Mesendoderm (in vitro differentiated cells): ENCODE measurements around the gene PLXND1.

ENCODE experiments used
- DNase-seq: peaks from one replicate; pipeline ENCODE4 v3.0.0; 2013
- H2AK5ac ChIP-seq: 2 replicates; pipeline ENCODE4 v1.6.1; 2013; ENCODE audit warnings: low read length, inconsistent platforms
- H2BK120ac ChIP-seq: 2 replicates; pipeline ENCODE4 v1.6.1; 2013; ENCODE audit warnings: low read depth, mild to moderate bottlenecking, low read length, moderate library complexity, mixed read lengths
- H2BK15ac ChIP-seq: replicated peaks from 2 replicates; pipeline ENCODE4 v1.6.1; 2013; ENCODE audit warnings: low read depth, mild to moderate bottlenecking, moderate library complexity
- H2BK5ac ChIP-seq: 2 replicates; pipeline ENCODE4 v1.6.1; 2013; ENCODE audit warnings: low read length, inconsistent platforms
- H3K18ac ChIP-seq: 2 replicates; pipeline ENCODE4 v1.6.1; 2013; ENCODE audit warnings: mild to moderate bottlenecking, low read length, mixed read lengths
- H3K23ac ChIP-seq: one replicate; pipeline ENCODE4 v1.6.1; 2013; ENCODE audit warnings: low read length
- H3K27ac ChIP-seq: 2 replicates; pipeline ENCODE4 v1.5.1; 2013; ENCODE audit warnings: low read depth, mild to moderate bottlenecking, inconsistent platforms, low read length, moderate library complexity
- H3K27me3 ChIP-seq: 2 replicates; pipeline ENCODE4 v1.6.1; 2013; ENCODE audit warnings: low read length, control low read depth, mild to moderate bottlenecking, inconsistent platforms; ENCODE audit not compliant: insufficient read depth, poor library complexity
- H3K36me3 ChIP-seq: 2 replicates; pipeline ENCODE4 v1.6.1; 2013; ENCODE audit warnings: low read length, inconsistent platforms; ENCODE audit not compliant: control insufficient read depth, insufficient read depth
- H3K4ac ChIP-seq: one replicate; pipeline ENCODE4 v1.6.1; 2013; ENCODE audit warnings: low read depth, mild to moderate bottlenecking, low read length, moderate library complexity
- H3K4me1 ChIP-seq: 2 replicates; pipeline ENCODE4 v1.6.1; 2013; ENCODE audit warnings: low read depth, low read length, inconsistent platforms; ENCODE audit not compliant: control insufficient read depth
- H3K4me2 ChIP-seq: 2 replicates; pipeline ENCODE4 v1.6.1; 2013; ENCODE audit warnings: low read length
- H3K4me3 ChIP-seq: 2 replicates; pipeline ENCODE4 v1.5.1; 2013; ENCODE audit warnings: mild to moderate bottlenecking, low read length
- H3K56ac ChIP-seq: one replicate; pipeline ENCODE4 v1.6.1; 2013; ENCODE audit warnings: low read length
- H3K79me1 ChIP-seq: 2 replicates; pipeline ENCODE4 v1.6.1; 2013; ENCODE audit warnings: low read length, inconsistent platforms
- H3K79me2 ChIP-seq: 2 replicates; pipeline ENCODE4 v1.6.1; 2013; ENCODE audit warnings: mild to moderate bottlenecking, low read length; ENCODE audit not compliant: control insufficient read depth, insufficient read depth
- H3K9ac ChIP-seq: 2 replicates; pipeline ENCODE4 v1.6.1; 2013; ENCODE audit warnings: low read length, inconsistent platforms
- H4K5ac ChIP-seq: one replicate; pipeline ENCODE4 v1.6.1; 2013; ENCODE audit warnings: low read length
- H4K8ac ChIP-seq: one replicate; pipeline ENCODE4 v1.6.1; 2013; ENCODE audit warnings: low read depth, mild to moderate bottlenecking, control low read depth, low read length, moderate library complexity
- WGBS: extraction: QIAGEN DNeasy Blood & Tissue Kit; methylation state at CpG from one replicate; pipeline ENCODE4 v1.1.7; 2013; ENCODE audit warnings: low lambda C conversion rate, missing lambda C conversion rate; ENCODE audit not compliant: insufficient coverage; ENCODE audit errors: extremely low coverage; 5-methylcytosine and 5-hydroxymethylcytosine counted together

PLXND1 gene

DNA sequence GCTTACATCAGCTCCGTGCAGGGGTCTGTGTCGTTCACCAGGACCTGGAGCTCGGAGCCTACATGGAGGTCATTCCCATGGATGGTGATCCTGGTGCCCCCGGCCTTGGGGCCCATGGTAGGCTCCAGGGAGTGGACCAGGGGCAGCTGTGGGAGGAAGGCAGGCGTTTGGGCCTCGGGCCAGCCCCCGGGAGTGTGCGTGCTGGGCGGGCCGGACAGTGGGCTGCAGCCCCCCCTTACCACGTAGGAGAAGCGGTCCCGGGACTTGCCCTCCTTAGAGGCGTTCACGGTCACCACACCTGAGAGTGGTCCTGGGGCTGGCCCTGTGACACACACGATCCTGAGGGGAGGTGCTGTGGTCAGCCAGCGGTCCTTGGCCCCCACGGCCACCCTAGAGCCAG, 33.9 kb downstream of the PLXND1 start:
- Histone ChIP-seq H4K5ac (no peak overlapping the region), H3K27ac (no peak overlapping the region), H2BK120ac (no peak overlapping the region), H3K56ac (no peak overlapping the region), H3K4me3 (no peak overlapping the region), H3K36me3 (peaks cover 8% of the 10 kb centered on the region), H3K23ac (no peak overlapping the region), H3K4me2 (no peak overlapping the region), H3K4ac (no peak overlapping the region), H3K18ac (no peak overlapping the region), H3K79me2 (no peaks in the 10 kb centered on the region), H3K4me1 (no peaks in the 10 kb centered on the region), H2AK5ac (no peak overlapping the region), H3K27me3 (no peaks in the 10 kb centered on the region), H2BK15ac (no peak overlapping the region), H3K79me1 (no peaks in the 10 kb centered on the region), H4K8ac (no peak overlapping the region), H2BK5ac (no peak overlapping the region), H3K9ac (no peak overlapping the region)
- no CpG with 5 or more reads among the region's 18 CpGs for WGBS
- no peak for DNase-seq

DNA sequence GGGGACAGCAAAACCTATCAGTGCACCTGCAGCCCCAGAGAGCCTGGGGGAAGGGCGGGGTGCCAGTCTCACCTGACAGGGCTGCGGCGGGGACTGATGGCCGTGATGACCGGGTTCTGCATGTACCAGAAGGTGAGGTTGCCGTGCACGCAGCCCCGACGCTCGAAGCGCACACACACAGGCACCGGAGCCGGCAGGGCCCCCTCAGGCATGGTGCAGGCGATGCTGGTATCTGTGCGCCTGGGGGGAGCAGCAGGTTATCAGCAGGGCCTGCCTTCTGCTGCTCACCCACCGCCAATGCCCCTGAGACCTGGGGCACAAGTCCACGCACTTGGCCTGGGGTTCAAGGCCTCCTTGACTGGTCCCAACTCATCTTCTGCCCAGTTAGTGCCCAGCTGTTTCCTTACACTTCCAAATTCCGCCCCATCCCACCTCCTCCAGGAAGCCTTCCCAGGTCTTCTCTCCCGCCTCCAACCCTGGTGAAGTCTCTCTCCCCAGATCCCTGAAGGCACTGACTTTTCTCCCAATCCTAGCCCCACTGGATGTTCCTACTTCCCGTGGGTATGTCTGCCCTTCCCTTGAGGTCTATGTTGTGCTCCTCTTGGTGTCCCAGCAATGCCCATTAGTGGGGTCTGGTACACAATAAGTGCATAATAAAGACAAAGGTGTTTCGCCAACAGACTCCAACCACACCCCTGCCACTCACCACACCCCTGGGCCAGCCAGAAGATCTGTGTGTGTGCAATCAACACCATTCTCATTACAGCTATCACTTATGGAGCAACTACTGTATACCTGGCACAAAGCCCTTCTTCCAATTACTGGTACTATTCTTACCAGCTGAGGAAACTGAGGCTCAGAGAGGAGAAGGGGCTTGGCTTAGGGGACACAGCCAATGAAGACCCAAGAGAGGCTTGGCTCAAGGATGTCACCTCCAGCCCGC, 34.6 kb downstream of the PLXND1 start:
- WGBS = no CpG with 5 or more reads among the region's 22 CpGs
- no peaks in the 10 kb centered on the region for H3K79me2 ChIP-seq

DNA sequence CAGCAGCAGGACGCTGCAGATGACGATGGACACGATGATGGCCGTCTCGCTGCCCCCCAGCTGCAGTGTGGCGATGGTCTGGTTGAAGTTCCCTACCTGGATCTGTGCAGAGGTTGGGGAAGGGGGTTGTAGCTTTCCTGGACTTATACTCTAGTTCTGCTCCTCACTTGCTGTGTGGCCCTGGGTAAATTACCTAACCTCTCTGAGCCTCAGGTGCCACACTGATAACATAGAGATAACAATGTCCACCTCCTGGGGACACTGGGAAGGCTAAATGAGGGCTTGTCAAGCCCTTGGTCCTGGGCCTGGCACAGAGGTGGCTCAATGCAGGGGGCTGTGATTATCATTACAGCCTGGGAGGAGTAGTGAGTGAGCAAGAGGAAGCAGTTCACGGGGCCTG, 36.6 kb downstream of the PLXND1 start:
- peaks cover 16% of the 10 kb centered on the region for H3K36me3 ChIP-seq

More for the DNA sequence above, 34.6 kb downstream of the PLXND1 start:
- Histone ChIP-seq H3K18ac (no peak overlapping the region), H4K8ac (no peak overlapping the region), H3K27me3 (no peaks in the 10 kb centered on the region), H2BK120ac (no peak overlapping the region), H2BK5ac (no peak overlapping the region), H3K56ac (no peak overlapping the region), H3K4me1 (no peaks in the 10 kb centered on the region), H3K36me3 (peaks cover 10% of the 10 kb centered on the region), H3K4me3 (no peak overlapping the region), H2BK15ac (no peak overlapping the region), H3K4ac (no peak overlapping the region), H4K5ac (no peak overlapping the region), H3K9ac (no peak overlapping the region), H3K79me1 (no peaks in the 10 kb centered on the region), H2AK5ac (no peak overlapping the region), H3K23ac (no peak overlapping the region), H3K4me2 (no peak overlapping the region), H3K27ac (no peak overlapping the region)
- no peak for DNase-seq

DNA sequence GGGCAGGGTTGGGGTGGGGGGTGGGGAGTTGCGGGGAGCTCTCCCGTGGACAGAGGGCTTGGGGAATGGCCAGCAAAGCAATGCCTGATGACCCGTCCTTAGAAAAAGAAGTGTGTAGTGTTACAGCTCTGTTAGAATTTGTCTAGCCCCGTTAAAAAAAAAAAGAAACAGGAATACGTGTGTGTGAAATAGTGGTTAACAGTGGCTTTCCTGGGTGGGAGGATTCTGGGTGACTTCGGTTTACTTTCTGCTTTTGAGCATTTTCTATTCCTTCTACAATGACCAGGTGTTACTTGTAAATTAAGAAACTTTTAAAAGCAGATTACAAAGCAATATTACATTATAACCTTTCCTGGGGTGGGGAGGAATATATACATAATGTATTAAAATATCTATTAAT, 38.5 kb downstream of the PLXND1 start:
- Histone ChIP-seq H3K4me3 (no peak overlapping the region), H2BK15ac (no peak overlapping the region), H3K56ac (no peak overlapping the region), H3K18ac (no peak overlapping the region), H3K79me2 (no peaks in the 10 kb centered on the region), H3K4me1 (no peaks in the 10 kb centered on the region), H3K9ac (no peak overlapping the region), H3K27ac (no peak overlapping the region), H3K23ac (no peak overlapping the region), H2BK120ac (no peak overlapping the region), H3K4me2 (no peak overlapping the region), H3K79me1 (no peaks in the 10 kb centered on the region), H3K36me3 (peaks cover 18% of the 10 kb centered on the region), H4K8ac (no peak overlapping the region), H3K27me3 (no peaks in the 10 kb centered on the region), H4K5ac (no peak overlapping the region), H2BK5ac (no peak overlapping the region), H3K4ac (no peak overlapping the region), H2AK5ac (no peak overlapping the region)
- no CpG with 5 or more reads among the region's 6 CpGs for WGBS
- no peak for DNase-seq

More for the DNA sequence above, 36.6 kb downstream of the PLXND1 start:
- Histone ChIP-seq H2BK120ac (no peak overlapping the region), H2BK15ac (no peak overlapping the region), H3K4me3 (no peak overlapping the region), H2BK5ac (no peak overlapping the region), H2AK5ac (no peak overlapping the region), H3K27ac (no peak overlapping the region), H3K56ac (no peak overlapping the region), H4K8ac (no peak overlapping the region), H3K23ac (no peak overlapping the region), H3K9ac (no peak overlapping the region), H3K79me2 (no peaks in the 10 kb centered on the region), H3K4me1 (no peaks in the 10 kb centered on the region), H3K79me1 (no peaks in the 10 kb centered on the region), H3K4ac (no peak overlapping the region), H3K4me2 (no peak overlapping the region), H4K5ac (no peak overlapping the region), H3K27me3 (no peaks in the 10 kb centered on the region), H3K18ac (no peak overlapping the region)
- no peak for DNase-seq
- no CpG with 5 or more reads among the region's 7 CpGs for WGBS

DNA sequence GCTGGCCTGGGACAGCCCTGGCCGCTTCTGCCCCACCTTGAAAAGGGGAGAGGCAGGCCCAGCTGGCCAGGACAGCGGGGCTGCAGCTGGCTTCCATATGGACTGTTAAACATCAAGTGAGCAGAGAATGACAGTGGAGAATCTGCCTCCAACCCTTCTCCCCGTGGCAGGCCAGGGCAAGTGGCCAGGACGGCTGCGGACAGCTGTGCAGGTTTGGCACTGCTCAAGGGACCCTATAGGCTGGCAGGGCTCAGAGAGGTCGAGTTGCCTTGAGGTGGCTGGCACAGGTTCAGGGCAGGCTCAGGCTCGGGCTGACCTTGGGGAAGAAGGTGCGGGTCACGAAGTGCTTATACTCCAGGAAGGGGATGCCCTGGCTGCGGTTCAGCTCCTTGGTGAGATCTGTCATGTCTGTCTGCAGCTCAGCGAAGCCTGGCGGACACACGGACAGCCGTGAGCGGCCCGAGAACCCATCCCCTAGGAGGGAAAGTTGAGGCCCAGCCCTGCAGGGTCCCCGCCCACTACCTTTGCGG, 39.2 kb downstream of the PLXND1 start:
- no peak overlapping the region for H3K23ac ChIP-seq
- H3K36me3 ChIP-seq = peaks cover 18% of the 10 kb centered on the region
- H3K56ac ChIP-seq = no peak overlapping the region
- no peak overlapping the region for H4K5ac ChIP-seq
- H3K9ac ChIP-seq = no peak overlapping the region
- H3K79me1 ChIP-seq = no peaks in the 10 kb centered on the region
- no peak overlapping the region for H3K4ac ChIP-seq
- no peak overlapping the region for H2BK5ac ChIP-seq
- no peak overlapping the region for H3K4me2 ChIP-seq
- H2BK15ac ChIP-seq = no peak overlapping the region
- H2BK120ac ChIP-seq = no peak overlapping the region
- no peaks in the 10 kb centered on the region for H3K4me1 ChIP-seq
- H3K27me3 ChIP-seq = no peaks in the 10 kb centered on the region
- no peak overlapping the region for H3K18ac ChIP-seq
- no peaks in the 10 kb centered on the region for H3K79me2 ChIP-seq
- no peak overlapping the region for H3K4me3 ChIP-seq
- no peak overlapping the region for H2AK5ac ChIP-seq
- no peak overlapping the region for H3K27ac ChIP-seq
- WGBS = no CpG with 5 or more reads among the region's 18 CpGs
- H4K8ac ChIP-seq = no peak overlapping the region
- DNase-seq = no peak
